ENCODE measurements around the gene CHAT.

Gene CHAT

GRCh38 chr10:49688920-49689319 lies 75.1 kb downstream of the CHAT start:
- in situ Hi-C loops (cut with MboI; ENCODE audit: low pct_unique_long_range_greater_than_20kb, low sequenced_read_pairs, unreplicated experiment) = no loop called here
- no peak for DNase-seq (ENCODE audit: low spot score)
- TF ChIP-seq, protein P1, sequence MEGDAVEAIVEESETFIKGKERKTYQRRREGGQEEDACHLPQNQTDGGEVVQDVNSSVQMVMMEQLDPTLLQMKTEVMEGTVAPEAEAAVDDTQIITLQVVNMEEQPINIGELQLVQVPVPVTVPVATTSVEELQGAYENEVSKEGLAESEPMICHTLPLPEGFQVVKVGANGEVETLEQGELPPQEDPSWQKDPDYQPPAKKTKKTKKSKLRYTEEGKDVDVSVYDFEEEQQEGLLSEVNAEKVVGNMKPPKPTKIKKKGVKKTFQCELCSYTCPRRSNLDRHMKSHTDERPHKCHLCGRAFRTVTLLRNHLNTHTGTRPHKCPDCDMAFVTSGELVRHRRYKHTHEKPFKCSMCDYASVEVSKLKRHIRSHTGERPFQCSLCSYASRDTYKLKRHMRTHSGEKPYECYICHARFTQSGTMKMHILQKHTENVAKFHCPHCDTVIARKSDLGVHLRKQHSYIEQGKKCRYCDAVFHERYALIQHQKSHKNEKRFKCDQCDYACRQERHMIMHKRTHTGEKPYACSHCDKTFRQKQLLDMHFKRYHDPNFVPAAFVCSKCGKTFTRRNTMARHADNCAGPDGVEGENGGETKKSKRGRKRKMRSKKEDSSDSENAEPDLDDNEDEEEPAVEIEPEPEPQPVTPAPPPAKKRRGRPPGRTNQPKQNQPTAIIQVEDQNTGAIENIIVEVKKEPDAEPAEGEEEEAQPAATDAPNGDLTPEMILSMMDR (IDR thresholded peaks at IDR 0.05; ENCODE audit: extremely low read depth, insufficient read depth, missing control alignments) = no peak

- DNase-seq (ENCODE audit: low spot score) = no peak
- TF ChIP-seq, protein P1 (IDR thresholded peaks at IDR 0.05; ENCODE audit: extremely low read depth, insufficient read depth, missing control alignments) = no peak
- in situ Hi-C loops (cut with MboI; ENCODE audit: low pct_unique_long_range_greater_than_20kb, low sequenced_read_pairs, unreplicated experiment) = no loop called here
Observed at GRCh38 chr10:49689882-49690510, 76.2 kb downstream of the CHAT start.

- in situ Hi-C loops (cut with MboI; ENCODE audit: low pct_unique_long_range_greater_than_20kb, low sequenced_read_pairs, unreplicated experiment) = no loop called here
- no peak for DNase-seq (ENCODE audit: low spot score)
- TF ChIP-seq, protein P1 (IDR thresholded peaks at IDR 0.05; ENCODE audit: extremely low read depth, insufficient read depth, missing control alignments) = no peak
Observed at GRCh38 chr10:49690698-49691356, 77.0 kb downstream of the CHAT start.

DNA sequence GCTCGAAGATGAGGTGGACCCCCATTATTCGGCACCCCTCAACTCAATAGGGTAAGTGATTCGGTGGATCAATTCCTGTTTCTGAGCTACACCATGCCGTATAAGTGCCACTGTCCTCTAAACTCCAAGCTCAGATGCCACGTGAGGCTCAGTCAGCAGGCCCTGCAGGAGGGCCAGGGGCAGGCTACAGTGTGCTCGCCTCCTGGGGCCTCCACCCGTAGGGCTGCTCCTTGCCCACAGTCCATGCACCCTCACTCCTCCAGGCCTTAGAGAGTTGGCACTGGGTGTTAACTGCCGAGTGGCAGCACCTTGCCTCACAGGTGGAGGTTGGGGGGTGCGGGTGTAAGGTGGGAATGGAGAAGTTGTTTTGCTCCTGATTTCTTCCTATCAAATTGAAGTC lies 77.8 kb downstream of the CHAT start:
- in situ Hi-C loops (cut with MboI; ENCODE audit: low pct_unique_long_range_greater_than_20kb, low sequenced_read_pairs, unreplicated experiment) = no loop called here
- TF ChIP-seq, protein P1 (IDR thresholded peaks at IDR 0.05; ENCODE audit: extremely low read depth, insufficient read depth, missing control alignments) = no peak
- no peak for DNase-seq (ENCODE audit: low spot score)

GRCh38 chr10:49694466-49694865 lies 80.6 kb downstream of the CHAT start:
- in situ Hi-C loops (cut with MboI; ENCODE audit: low pct_unique_long_range_greater_than_20kb, low sequenced_read_pairs, unreplicated experiment) = no loop called here
- TF ChIP-seq, protein P1 (IDR thresholded peaks at IDR 0.05; ENCODE audit: extremely low read depth, insufficient read depth, missing control alignments) = no peak
- no peak for DNase-seq (ENCODE audit: low spot score)

DNA sequence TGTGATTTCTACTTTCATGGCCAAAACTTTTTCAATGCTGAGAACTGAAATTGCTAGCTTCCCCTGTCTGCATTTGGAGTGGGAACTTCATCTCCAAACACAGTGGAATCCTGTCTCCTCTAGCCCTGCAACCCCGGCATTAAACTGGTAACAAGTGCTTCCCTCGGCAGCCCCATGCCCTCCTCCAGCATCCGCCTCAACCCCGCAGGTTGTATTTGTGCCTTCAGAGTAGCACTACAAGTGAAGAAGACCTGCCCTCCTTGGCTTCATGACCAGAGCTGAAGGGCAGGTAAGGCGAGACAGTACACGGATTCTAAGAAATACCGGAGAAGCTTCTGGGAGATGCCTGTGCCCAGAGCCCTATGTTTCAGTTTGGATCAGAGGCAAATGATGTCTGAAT lies 82.5 kb downstream of the CHAT start:
- in situ Hi-C loops (cut with MboI; ENCODE audit: low pct_unique_long_range_greater_than_20kb, low sequenced_read_pairs, unreplicated experiment) = no loop called here
- TF ChIP-seq, protein P1 (IDR thresholded peaks at IDR 0.05; ENCODE audit: extremely low read depth, insufficient read depth, missing control alignments) = no peak
- no peak for DNase-seq (ENCODE audit: low spot score)
